K562 treated with DMSO at 1 percent for 48 hours (cell line): ENCODE data around the gene IRX2. TPM values are rescaled to one million over a fixed set of nuclear protein-coding genes. Genes with fewer than 3 reads are reported as not detected.

ENCODE experiments used
- total RNA-seq: library from RNA; unstranded; fragments of 300-600 nt; gene quantifications from 2 replicates; pipeline ENCODE4 v1.2.3, GENCODE V29; 2022; ENCODE audit warnings: low replicate concordance; ENCODE audit errors: extremely low read depth

IRX2 gene
- total RNA-seq: not detected in 2 replicates

GRCh38 chr5:2751592-2752021, at the start of gene IRX2:
Gene IRX2, minus strand, starts transcription at chr5:2751677. Its CDS starts 264 bp downstream, at chr5:2751413.

